Measurements from ENCODE around the gene THBS1.

Gene THBS1

DNA sequence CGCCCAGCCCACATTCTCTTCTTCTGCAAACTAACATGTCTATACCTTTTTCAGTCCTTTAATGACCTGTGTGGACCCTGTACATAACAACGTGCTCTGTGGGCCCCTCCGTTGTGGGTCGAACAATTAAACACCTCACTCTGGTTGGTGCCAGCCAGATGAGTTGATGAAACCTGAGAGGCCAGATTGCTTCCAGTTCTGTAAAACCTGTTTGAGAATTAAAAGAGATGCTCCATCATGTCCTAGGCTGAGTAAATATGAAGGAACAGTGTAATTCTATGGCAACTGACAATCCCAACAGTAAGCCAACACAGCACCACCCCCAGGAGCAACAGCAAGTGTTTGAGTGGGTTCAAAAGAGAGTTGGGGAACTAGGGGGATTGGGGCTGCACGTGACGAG, 5.7 kb upstream of the THBS1 start:
- DNase-seq: no peak

DNA sequence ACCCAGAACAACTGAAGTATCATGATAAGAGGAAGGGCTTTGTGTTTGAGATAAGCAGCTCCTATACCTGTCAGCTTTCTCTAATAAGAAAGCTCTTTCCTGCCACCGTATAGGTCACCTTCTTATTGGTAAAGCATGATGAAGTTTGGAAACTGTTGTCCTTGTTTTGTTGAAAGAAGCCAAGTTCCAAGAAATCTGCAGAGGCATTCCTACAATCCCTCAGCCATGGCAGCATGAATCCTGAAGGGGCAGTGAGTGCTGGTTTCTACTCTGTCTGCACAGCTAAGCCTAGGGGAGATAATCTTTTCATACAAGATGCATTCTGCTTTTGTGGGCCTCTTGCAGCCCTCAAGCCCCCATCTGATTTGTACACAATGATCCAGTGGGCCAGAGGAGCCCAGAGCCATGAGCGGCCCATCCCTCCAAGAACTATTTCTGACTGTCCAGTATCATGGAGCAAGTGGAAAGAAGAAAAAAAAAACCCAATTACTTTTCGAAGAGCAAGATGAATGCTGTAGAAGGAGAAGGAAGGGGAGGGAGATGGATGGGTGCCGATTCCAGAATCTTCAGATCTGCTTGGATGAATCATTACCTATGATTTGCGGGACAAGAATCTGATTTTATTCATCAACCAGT, 1.9 kb upstream of the THBS1 start:
- DNase-seq: no peak

DNA sequence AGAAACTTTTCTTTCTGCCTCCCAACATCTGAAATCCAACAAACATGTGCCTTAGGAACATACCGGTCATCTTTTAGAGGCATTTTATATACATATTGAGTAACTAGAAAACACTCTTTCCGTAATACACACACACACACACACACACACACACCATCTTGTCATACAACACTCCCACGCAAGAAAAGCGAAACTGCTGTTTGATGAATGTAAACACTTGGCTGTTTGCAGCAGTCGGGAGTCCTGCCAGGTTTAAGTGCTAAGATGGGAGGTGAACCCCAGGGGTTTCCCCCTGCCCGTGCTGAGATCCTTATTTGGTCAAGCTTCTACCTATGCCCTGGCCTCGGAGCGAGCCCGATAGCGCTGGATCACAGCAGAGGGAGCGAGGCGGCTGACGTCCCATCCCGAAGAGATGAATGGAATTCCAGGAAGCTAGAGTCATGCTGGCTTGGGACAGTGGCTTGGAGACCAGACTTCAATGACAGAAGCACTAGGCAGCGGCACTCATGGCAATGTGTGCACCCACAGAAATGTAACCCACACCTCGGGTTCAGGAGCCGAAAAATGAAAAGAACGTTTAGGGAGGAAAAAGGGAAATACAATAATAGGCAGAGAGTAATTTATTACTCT, 1.3 kb upstream of the THBS1 start:
- no peak for DNase-seq

DNA sequence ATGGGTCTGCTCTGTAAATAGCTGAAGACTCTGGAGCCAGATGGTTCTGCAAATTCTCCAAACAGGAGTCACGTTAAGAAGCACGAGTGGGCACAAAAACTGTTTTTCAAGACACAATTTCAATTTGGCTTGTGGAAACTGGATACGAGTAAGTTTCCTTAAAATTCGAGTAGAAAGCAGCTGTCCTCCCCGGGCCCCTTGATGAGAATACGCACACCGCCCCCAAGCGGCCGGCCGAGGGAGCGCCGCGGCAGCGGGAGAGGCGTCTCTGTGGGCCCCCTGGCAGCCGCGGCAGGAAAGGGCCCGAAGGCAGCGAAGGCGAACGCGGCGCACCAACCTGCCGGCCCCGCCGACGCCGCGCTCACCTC, 778 bp upstream of the THBS1 start:
- peak; percentile 66 for DNase-seq

DNA sequence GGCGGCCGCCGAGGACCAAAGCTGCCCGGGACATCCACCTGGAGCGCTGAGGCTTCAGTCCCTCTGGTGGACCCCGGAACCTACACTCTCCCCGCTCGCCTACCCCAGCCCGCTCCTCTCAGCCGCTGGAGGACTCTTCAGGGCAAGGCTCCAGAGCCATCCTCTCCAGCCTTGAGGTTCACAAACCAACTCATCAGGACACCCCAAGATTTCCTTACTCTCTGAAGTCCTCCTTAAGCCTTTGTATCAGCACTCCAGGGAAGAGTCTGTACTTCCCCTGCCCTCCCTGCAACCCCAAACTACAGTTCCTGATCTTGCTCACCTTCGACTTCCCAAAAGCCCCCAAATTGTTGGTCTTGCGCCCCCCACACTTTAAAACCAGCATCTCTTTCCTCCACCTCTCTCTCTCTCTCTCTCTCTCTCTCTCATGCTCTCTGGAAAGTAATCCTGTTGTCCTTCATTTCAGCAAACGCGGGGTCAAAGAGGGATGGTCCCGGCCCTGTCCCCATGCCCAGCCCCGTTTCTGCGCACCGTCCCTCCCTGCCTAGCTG, 438 bp downstream of the THBS1 start:
- no peak for DNase-seq

DNA sequence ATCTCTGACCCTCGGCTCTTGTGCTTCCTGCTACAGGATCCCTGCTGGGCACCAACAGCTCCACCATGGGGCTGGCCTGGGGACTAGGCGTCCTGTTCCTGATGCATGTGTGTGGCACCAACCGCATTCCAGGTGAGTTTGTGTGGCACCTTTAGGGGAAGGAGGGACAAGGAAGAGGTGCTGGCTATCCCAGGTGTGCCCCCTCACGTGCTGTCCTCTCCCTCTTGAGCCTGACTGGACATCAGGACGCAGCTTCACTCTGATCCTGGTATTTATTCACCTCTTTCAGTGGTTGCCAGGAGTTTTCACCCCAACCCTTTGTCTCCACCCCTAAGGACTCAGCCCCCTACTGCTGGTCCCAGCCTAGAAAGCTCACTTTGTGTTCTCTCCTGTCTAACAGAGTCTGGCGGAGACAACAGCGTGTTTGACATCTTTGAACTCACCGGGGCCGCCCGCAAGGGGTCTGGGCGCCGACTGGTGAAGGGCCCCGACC, 960 bp downstream of the THBS1 start:
- DNase-seq: no peak

DNA sequence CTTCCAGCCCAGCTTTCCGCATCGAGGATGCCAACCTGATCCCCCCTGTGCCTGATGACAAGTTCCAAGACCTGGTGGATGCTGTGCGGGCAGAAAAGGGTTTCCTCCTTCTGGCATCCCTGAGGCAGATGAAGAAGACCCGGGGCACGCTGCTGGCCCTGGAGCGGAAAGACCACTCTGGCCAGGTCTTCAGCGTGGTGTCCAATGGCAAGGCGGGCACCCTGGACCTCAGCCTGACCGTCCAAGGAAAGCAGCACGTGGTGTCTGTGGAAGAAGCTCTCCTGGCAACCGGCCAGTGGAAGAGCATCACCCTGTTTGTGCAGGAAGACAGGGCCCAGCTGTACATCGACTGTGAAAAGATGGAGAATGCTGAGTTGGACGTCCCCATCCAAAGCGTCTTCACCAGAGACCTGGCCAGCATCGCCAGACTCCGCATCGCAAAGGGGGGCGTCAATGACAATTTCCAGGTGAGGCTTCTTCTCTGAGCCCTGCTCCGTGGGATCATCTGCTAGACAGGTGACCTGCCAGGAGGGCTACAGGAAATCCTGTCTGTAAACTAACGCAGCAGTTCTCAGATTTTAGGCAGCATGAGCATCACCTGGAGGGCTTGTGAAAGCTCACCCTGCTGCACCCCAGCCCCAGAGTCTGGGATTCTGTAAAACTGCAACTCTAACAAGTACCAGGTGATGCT, 1.6 kb downstream of the THBS1 start:
- DNase-seq: no peak

DNA sequence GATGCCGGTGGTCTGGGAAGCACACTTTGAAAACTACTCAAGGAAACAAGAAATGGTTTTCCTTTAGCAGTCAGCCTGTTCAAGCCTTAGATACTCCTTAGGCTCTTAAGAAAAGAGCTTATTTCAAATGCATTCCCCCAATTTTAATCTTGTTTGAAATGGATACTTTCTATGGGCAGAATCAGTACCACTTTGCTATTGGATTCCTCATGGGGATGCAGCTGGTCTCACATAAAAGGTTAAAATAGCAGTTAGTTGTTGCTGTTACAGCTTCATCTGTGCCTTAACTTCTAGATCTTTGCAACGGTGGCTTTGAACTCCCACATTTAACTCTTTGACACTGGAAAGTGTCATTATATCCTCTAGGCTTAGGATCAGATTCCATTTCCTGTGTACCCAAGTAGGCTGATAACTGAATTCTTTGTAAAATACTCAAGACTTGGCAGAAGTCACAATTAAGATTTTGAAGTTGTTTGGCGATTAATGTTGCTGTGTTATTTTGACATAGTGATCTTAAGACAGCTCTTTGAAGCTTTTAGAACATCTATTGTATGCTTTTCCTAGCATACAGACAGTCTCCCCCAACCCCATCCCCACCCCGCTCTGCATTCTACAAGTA, 2.2 kb downstream of the THBS1 start:
- no peak for DNase-seq

DNA sequence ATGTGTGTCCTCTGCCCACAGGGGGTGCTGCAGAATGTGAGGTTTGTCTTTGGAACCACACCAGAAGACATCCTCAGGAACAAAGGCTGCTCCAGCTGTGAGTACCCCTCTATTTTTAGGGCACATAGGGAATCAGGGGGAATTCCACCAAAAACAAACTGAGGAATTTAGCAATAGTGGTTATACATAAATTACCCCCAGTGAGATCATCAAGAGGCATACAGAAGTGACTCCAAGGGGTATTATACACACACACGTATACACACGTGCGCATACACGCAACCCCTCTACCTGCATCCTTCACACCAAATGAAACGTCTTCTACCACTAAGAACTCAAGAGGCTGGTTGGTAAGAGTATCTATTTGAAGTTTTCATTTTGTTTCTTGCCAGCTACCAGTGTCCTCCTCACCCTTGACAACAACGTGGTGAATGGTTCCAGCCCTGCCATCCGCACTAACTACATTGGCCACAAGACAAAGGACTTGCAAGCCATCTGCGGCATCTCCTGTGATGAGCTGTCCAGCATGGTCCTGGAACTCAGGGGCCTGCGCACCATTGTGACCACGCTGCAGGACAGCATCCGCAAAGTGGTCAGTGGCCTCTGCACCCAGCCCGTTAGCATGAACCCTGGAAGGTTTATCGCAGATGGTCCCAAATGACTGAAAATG, 2.9 kb downstream of the THBS1 start:
- DNase-seq: no peak

DNA sequence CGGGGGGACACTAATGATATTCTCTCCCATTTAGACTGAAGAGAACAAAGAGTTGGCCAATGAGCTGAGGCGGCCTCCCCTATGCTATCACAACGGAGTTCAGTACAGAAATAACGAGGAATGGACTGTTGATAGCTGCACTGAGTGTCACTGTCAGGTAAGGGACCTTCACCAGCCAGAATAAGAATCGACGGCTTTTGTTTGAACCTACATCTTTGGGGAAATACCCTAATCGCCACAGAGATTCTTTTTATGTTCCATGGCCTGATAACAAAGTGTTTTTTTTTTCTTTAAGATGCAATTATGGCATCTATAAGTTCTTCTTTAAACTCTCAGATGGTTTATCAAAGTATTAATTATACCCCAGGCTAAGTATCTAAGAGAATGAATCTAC, 3.4 kb downstream of the THBS1 start:
- DNase-seq: no peak

DNA sequence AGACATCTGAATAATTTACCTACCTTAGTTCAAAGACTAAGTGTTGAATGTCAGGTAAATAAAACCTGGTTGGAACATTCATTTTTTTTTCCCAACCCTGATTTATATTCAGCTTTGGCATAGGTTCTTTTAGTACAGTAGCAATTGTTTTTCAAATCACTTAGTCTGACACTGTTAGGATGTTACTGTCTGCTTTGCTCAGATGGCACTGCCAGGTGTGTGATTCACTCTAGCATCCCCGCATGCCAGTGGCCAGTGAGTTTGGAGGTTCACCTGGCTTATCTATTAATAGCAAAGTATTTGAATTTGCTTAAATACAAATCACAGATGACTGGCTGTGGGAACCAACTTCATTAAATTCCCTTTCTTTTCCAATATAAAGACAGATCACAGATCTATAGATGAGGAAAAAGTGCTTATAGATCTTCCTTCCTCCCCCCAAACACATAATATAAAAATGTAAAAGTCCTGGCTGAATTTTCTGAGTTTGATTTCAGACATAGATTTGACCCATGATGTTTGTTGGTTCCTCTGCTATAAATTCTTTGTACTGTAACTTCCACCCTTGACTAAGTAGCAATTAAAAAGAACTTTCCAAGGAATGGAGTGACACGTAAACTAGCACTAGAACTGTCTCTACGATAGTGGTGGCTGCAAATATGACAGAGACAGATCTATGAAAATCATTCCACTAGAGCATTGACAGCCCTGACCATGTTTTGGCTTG, 3.9 kb downstream of the THBS1 start:
- DNase-seq: no peak

DNA sequence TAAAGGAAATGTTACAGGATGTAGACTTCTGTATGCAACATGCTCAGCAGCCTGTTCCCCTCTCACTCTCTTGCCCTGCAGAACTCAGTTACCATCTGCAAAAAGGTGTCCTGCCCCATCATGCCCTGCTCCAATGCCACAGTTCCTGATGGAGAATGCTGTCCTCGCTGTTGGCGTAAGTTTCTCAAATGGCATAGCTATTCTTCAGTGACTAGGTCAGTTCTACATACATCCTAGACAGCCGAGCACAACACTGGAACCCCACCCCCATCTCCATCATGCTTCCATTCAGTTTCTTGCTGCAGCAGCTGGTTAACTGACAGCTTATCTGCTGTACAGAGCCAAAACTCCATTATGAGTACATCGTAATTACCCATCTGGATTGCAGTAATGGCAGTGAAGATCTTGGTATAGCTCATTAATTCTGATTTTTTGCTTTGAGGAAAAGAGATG, 4.5 kb downstream of the THBS1 start:
- no peak for DNase-seq

DNA sequence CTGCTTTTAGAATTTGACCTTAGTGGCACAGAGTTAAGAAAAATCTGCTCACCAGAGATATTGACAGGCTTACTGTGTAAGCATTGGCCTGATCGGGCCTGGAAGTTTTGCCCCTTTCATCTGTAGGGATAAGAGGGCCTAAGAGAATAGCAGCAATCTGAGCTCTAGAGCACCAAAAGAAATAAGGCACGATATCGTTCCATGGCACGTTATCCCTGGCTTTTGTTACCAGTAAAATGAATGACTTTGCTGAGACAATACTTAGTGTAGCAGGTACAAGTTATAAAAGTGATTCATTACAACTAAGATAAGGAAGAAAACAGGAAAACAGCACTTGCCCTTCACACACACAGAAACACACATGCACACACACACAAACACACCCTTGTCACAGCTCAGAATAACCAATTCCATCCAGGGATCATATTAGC, 5.0 kb downstream of the THBS1 start:
- no peak for DNase-seq

DNA sequence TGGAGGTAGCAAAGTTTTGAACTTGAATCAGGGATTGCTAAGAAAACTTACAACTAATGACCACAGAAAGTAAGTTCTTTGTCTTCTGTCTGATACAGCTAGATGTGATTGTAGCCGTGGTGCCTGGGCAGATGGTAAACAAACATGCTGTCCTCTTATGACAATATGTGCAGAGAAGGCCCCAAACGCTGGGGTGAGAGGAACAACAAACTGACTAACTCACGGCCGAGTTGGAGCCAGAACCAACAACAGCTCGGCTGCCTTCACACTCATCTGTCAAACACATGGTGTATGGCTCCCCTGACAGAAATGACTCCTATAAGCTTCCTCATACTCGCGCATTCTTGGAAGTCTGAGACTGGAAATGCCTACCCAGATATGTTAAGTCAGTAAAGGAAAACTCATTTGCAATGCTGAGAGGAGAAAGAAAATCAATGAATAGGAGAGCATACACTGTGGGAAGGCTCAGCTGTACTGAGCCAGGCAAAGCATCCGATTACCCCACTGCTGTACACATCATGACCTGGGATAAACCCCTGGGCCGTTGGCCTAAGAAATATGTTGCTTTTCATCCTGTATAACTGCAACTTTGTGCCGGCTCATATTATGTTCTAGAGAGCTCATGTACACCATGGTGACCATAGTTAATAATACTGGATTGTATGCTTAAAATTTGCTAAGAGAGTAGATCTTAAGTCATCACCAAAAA, 5.7 kb downstream of the THBS1 start:
- DNase-seq: no peak

DNA sequence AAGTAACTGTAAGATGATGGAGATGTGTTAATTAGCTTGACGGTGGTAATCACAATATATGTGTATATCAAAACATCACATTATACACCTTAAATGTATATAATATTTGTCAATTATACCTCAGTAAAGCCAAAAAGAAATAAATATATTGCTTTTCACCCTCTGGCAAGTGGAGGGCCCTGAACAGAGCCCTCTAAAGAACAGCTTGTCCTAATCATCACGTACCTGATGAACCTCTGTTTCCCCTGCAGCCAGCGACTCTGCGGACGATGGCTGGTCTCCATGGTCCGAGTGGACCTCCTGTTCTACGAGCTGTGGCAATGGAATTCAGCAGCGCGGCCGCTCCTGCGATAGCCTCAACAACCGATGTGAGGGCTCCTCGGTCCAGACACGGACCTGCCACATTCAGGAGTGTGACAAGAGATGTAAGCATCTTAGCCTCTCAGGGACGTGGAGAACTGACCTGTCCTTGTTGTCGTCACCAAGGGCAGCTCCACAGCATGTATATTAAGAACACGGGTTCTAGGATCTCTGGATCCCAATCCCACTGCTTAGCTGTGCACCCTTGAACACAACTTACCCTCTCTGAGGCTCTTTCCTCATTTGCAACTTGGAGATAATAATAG, 6.3 kb downstream of the THBS1 start:
- no peak for DNase-seq

DNA sequence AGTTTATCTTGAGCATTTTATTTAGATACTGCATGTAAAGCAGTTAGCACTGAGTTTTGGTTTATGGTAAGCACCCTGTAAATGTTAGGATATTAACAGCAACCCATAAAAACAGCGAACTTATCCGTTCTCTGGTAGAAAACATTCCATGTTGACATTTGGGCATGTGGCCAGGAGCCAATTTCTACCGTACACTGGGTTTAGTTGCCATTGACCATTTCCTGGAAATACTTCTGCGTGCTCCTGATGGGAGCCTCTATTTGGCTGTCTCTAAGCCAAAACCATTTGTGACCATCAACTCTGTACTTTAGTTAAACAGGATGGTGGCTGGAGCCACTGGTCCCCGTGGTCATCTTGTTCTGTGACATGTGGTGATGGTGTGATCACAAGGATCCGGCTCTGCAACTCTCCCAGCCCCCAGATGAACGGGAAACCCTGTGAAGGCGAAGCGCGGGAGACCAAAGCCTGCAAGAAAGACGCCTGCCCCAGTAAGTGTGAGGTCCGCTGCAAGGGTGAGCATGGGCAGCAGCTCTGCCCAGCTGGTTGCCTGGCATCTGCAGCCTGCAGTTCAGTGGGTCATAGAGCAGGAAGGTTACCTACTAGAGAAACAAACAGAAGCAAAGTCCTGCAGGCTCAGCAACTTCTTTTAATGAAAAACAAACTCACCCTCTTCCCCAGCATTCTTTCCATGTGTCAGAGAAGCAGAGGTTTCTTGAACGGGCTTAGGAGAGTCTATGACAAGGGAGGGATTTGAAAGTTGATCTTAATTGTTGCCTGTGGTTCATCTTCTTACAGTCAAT, 7.1 kb downstream of the THBS1 start:
- DNase-seq: no peak

DNA sequence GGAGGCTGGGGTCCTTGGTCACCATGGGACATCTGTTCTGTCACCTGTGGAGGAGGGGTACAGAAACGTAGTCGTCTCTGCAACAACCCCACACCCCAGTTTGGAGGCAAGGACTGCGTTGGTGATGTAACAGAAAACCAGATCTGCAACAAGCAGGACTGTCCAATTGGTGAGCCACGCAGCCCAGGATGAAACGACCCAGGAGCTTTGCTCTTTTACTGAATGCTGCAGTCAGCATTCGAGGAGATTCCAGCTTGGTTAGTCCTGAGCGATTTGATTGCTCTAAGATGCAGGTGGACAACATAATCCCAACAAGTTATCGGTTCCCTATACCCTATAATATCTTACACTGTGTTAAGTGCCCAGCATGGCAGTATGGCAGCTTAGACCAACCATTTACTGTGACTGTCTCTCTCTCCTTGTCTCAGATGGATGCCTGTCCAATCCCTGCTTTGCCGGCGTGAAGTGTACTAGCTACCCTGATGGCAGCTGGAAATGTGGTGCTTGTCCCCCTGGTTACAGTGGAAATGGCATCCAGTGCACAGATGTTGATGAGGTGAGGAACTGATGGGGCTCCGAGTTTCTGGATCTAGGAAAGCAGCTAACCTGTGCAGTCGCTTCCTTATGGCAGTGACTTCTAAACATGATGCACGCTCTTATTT, 7.8 kb downstream of the THBS1 start:
- DNase-seq: no peak

DNA sequence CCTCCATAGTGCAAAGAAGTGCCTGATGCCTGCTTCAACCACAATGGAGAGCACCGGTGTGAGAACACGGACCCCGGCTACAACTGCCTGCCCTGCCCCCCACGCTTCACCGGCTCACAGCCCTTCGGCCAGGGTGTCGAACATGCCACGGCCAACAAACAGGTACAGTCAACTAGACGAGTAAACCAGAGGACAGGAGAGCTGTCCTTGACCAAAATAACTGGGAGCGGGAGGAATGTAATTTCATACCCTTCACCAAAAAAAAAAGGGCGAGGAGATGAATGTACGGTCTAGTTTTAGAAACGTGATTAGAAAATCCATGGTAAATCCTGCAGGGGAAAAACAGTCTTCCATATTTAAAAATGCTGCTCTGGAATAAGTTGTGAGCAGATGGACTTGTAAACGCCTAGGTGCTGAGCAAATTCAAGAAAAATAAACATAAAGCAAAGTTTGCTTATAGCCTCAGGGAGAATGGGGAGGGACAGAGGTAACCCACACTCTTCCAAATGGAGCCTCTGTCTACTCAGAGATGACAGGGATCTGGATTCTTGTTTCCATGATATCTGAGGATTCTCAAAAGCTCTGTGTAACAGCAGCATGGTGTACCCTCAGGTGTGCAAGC, 8.4 kb downstream of the THBS1 start:
- no peak for DNase-seq
